BE2C (cell line): Measurements from ENCODE around the gene CHCHD3.

Experiments used
- DNase-seq: peaks from one replicate; pipeline ENCODE4 v3.0.0-alpha.2; 2020
- H3K27me3 ChIP-seq: fragments of 250-450 bp; sonication (Bioruptor Pico); 2 replicates; pipeline ENCODE4 v1.5.1; 2020; ENCODE audit warnings: mild to moderate bottlenecking
- H3K36me3 ChIP-seq: fragments of 250-450 bp; sonication (Bioruptor Pico); 2 replicates; pipeline ENCODE4 v1.5.1; 2020; ENCODE audit warnings: mild to moderate bottlenecking
- H3K4me1 ChIP-seq: fragments of 250-450 bp; sonication (Bioruptor Pico); 2 replicates; pipeline ENCODE4 v1.5.1; 2020
- H3K4me3 ChIP-seq: 2 replicates; pipeline ENCODE4 v1.5.1; 2011; ENCODE audit warnings: low read depth, low read length
- H3K9me3 ChIP-seq: fragments of 250-450 bp; sonication (Bioruptor Pico); 2 replicates; pipeline ENCODE4 v1.5.1; 2020
- CTCF ChIP-seq: IDR thresholded peaks from 2 replicates; pipeline ENCODE4 v1.5.1; 2012; ENCODE audit warnings: mild to moderate bottlenecking, low read depth, low read length

CHCHD3 gene

GRCh38 chr7:132752431-132752830 is 329.5 kb downstream of the CHCHD3 start:
- DNase-seq, result no peak
- no peak for TF ChIP-seq CTCF
- Histone ChIP-seq H3K36me3 (no peaks in the 10 kb centered on the region), H3K9me3 (no peaks in the 10 kb centered on the region; the same call in 1 of the 2 replicates), H3K27me3 (no peaks in the 10 kb centered on the region), H3K4me3 (no peak overlapping the region), H3K4me1 (peaks cover 6% of the 10 kb centered on the region)

- no peak for TF ChIP-seq CTCF
- H3K4me3 ChIP-seq, result no peak overlapping the region
These were observed 330.6 kb downstream of the CHCHD3 start for GRCh38 chr7:132751244-132751647.

GRCh38 chr7:132750530-132751217 is 331.2 kb downstream of the CHCHD3 start:
- no peak for TF ChIP-seq CTCF
- no peak overlapping the region for H3K4me3 ChIP-seq
- DNase-seq, result no peak

More at GRCh38 chr7:132751244-132751647, 330.6 kb downstream of the CHCHD3 start:
- Histone ChIP-seq H3K4me1 (peaks cover 3% of the 10 kb centered on the region), H3K36me3 (no peaks in the 10 kb centered on the region), H3K27me3 (no peaks in the 10 kb centered on the region), H3K9me3 (no peaks in the 10 kb centered on the region; the same call in 1 of the 2 replicates)
- DNase-seq, result no peak

GRCh38 chr7:132750096-132750495 is 331.8 kb downstream of the CHCHD3 start:
- Histone ChIP-seq H3K9me3 (no peaks in the 10 kb centered on the region; the same call in 1 of the 2 replicates), H3K36me3 (no peaks in the 10 kb centered on the region), H3K4me3 (no peak overlapping the region), H3K27me3 (no peaks in the 10 kb centered on the region), H3K4me1 (no peaks in the 10 kb centered on the region; the same call in none of the 2 replicates)
- TF ChIP-seq CTCF, result no peak
- DNase-seq, result no peak

More at GRCh38 chr7:132750530-132751217, 331.2 kb downstream of the CHCHD3 start:
- H3K27me3 ChIP-seq, result no peaks in the 10 kb centered on the region
- no peaks in the 10 kb centered on the region for H3K36me3 ChIP-seq
- H3K4me1 ChIP-seq, result no peaks in the 10 kb centered on the region; the same call in none of the 2 replicates
- H3K9me3 ChIP-seq, result no peaks in the 10 kb centered on the region; the same call in 1 of the 2 replicates

GRCh38 chr7:132745510-132745909 is 336.4 kb downstream of the CHCHD3 start:
- Histone ChIP-seq H3K36me3 (no peaks in the 10 kb centered on the region), H3K9me3 (no peaks in the 10 kb centered on the region; the same call in 1 of the 2 replicates), H3K27me3 (no peaks in the 10 kb centered on the region), H3K4me3 (no peak overlapping the region), H3K4me1 (peaks cover 3% of the 10 kb centered on the region; the same call in 1 of the 2 replicates)
- DNase-seq, result no peak
- TF ChIP-seq CTCF, result no peak

- Histone ChIP-seq H3K4me3 (no peak overlapping the region), H3K27me3 (no peaks in the 10 kb centered on the region), H3K36me3 (no peaks in the 10 kb centered on the region), H3K9me3 (no peaks in the 10 kb centered on the region; the same call in 1 of the 2 replicates), H3K4me1 (peaks cover 7% of the 10 kb centered on the region)
- DNase-seq, result no peak
- no peak for TF ChIP-seq CTCF
These were observed 337.9 kb downstream of the CHCHD3 start for GRCh38 chr7:132743974-132744373.
